ENCODE data around the gene LIN28B. TPM values are rescaled to one million over a fixed set of nuclear protein-coding genes. Genes with fewer than 3 reads are reported as not detected.
"Not testable (repeated sequence)": the region's sequence is repeated elsewhere in the genome, so short reads cannot be mapped to it uniquely, and the experiment has no call there.

Gene LIN28B
- total and polyA plus RNA-seq, 5 experiments from 2014 or later = 0.02 TPM; not detected in 4

GRCh38 chr6:104995989-104996617, 39.2 kb downstream of the LIN28B start:
- POLR2A ChIA-PET = no interaction called here
- H3K4me3 Mint-ChIP-seq = no peak overlapping the region
- ATAC-seq (no peak), DNase-seq (no peak)
- peaks cover 0 to 3% (median 0%) of the 10 kb centered on the region in 9 donors for H3K9me3 Mint-ChIP-seq
- H3K4me1 Mint-ChIP-seq = no peaks in the 10 kb centered on the region
- no peak overlapping the region for H3K27ac Mint-ChIP-seq
- no peaks in the 10 kb centered on the region for H3K36me3 Mint-ChIP-seq
- peaks cover 0 to 1% (median 0%) of the 10 kb centered on the region in 5 donors for H3K27me3 Mint-ChIP-seq

GRCh38 chr6:105001063-105001462, 44.2 kb downstream of the LIN28B start:
- POLR2A ChIA-PET = no interaction called here
- H3K4me3 Mint-ChIP-seq = no peak overlapping the region
- peaks cover 0 to 3% (median 0%) of the 10 kb centered on the region in 9 donors for H3K9me3 Mint-ChIP-seq
- ATAC-seq (no peak), DNase-seq (no peak)
- no peaks in the 10 kb centered on the region for H3K36me3 Mint-ChIP-seq
- no peaks in the 10 kb centered on the region for H3K4me1 Mint-ChIP-seq
- no peak overlapping the region for H3K27ac Mint-ChIP-seq
- H3K27me3 Mint-ChIP-seq = peaks cover 1 to 17% (median 4%) of the 10 kb centered on the region in 5 donors

GRCh38 chr6:105001906-105002305, 45.0 kb downstream of the LIN28B start:
- H3K4me3 Mint-ChIP-seq = no peak overlapping the region
- H3K27ac Mint-ChIP-seq = no peak overlapping the region
- no peaks in the 10 kb centered on the region for H3K4me1 Mint-ChIP-seq
- H3K36me3 Mint-ChIP-seq = no peaks in the 10 kb centered on the region
- no peak for DNase-seq
- H3K27me3 Mint-ChIP-seq = peaks cover 1 to 17% (median 5%) of the 10 kb centered on the region in 5 donors
- H3K9me3 Mint-ChIP-seq = peaks cover 0 to 3% (median 0%) of the 10 kb centered on the region in 9 donors
- ATAC-seq = no peak
- POLR2A ChIA-PET = no interaction called here

- ATAC-seq (no peak), DNase-seq (no peak)
- H3K9me3 Mint-ChIP-seq = peaks cover 0 to 3% (median 0%) of the 10 kb centered on the region in 9 donors
- no peaks in the 10 kb centered on the region for H3K4me1 Mint-ChIP-seq
- H3K27ac Mint-ChIP-seq = no peak overlapping the region
- peaks cover 1 to 17% (median 5%) of the 10 kb centered on the region in 5 donors for H3K27me3 Mint-ChIP-seq
- H3K4me3 Mint-ChIP-seq = no peak overlapping the region
- POLR2A ChIA-PET = no interaction called here
- H3K36me3 Mint-ChIP-seq = no peaks in the 10 kb centered on the region
These were observed 48.5 kb downstream of the LIN28B start for GRCh38 chr6:105005451-105005850.

- H3K4me3 Mint-ChIP-seq, H3K36me3 Mint-ChIP-seq, POLR2A ChIA-PET: not testable (repeated sequence)
These were observed 56.6 kb downstream of the LIN28B start for GRCh38 chr6:105013459-105013858.

GRCh38 chr6:105014448-105014847, 57.5 kb downstream of the LIN28B start:
- no peaks in the 10 kb centered on the region for H3K4me1 Mint-ChIP-seq
- ATAC-seq (no peak), DNase-seq (no peak)
- no peak overlapping the region for H3K27ac Mint-ChIP-seq
- H3K27me3 Mint-ChIP-seq = peaks cover 0 to 12% (median 5%) of the 10 kb centered on the region in 5 donors
- no peaks in the 10 kb centered on the region for H3K36me3 Mint-ChIP-seq
- POLR2A ChIA-PET = no interaction called here
- H3K4me3 Mint-ChIP-seq = no peak overlapping the region
- H3K9me3 Mint-ChIP-seq = no peaks in the 10 kb centered on the region

More at GRCh38 chr6:105013459-105013858, 56.6 kb downstream of the LIN28B start:
- not testable (repeated sequence) for H3K9me3 Mint-ChIP-seq, ATAC-seq, DNase-seq, H3K27ac Mint-ChIP-seq, H3K4me1 Mint-ChIP-seq
- H3K27me3 Mint-ChIP-seq = peaks cover 0 to 11% (median 3%) of the 10 kb centered on the region in 5 donors

GRCh38 chr6:105014954-105015353, 58.0 kb downstream of the LIN28B start:
- Mint-ChIP-seq H3K27me3 (peaks cover 0 to 9% (median 4%) of the 10 kb centered on the region in 5 donors), H3K36me3 (no peaks in the 10 kb centered on the region), H3K4me3 (no peak overlapping the region), H3K27ac (no peak overlapping the region), H3K4me1 (no peaks in the 10 kb centered on the region), H3K9me3 (no peaks in the 10 kb centered on the region)
- POLR2A ChIA-PET = no interaction called here
- no peak for DNase-seq
- no peak for ATAC-seq

GRCh38 chr6:105015482-105015881, 58.6 kb downstream of the LIN28B start:
- POLR2A ChIA-PET = no interaction called here
- ATAC-seq (no peak), DNase-seq (no peak)
- Mint-ChIP-seq H3K4me3 (no peak overlapping the region), H3K9me3 (no peaks in the 10 kb centered on the region), H3K4me1 (no peaks in the 10 kb centered on the region), H3K27ac (no peak overlapping the region), H3K27me3 (peaks cover 0 to 8% (median 4%) of the 10 kb centered on the region in 5 donors), H3K36me3 (no peaks in the 10 kb centered on the region)

- no peak overlapping the region for H3K4me3 Mint-ChIP-seq
- no peaks in the 10 kb centered on the region for H3K36me3 Mint-ChIP-seq
- POLR2A ChIA-PET = no interaction called here
- no peaks in the 10 kb centered on the region for H3K9me3 Mint-ChIP-seq
- ATAC-seq (no peak), DNase-seq (no peak)
- H3K27ac Mint-ChIP-seq = no peak overlapping the region
- no peaks in the 10 kb centered on the region for H3K4me1 Mint-ChIP-seq
- peaks cover 13 to 25% (median 19%) of the 10 kb centered on the region in 5 donors for H3K27me3 Mint-ChIP-seq
These were observed 62.4 kb downstream of the LIN28B start for GRCh38 chr6:105019285-105019684.

GRCh38 chr6:105021399-105021798, 64.5 kb downstream of the LIN28B start:
- no peak for DNase-seq
- Mint-ChIP-seq H3K4me1 (no peaks in the 10 kb centered on the region), H3K36me3 (no peaks in the 10 kb centered on the region), H3K27me3 (peaks cover 14 to 26% (median 19%) of the 10 kb centered on the region in 5 donors), H3K9me3 (no peaks in the 10 kb centered on the region), H3K27ac (no peak overlapping the region), H3K4me3 (no peak overlapping the region)
- ATAC-seq = no peak
- POLR2A ChIA-PET = no interaction called here

- Mint-ChIP-seq H3K36me3 (no peaks in the 10 kb centered on the region), H3K27ac (no peak overlapping the region), H3K9me3 (no peaks in the 10 kb centered on the region), H3K4me3 (no peak overlapping the region), H3K27me3 (peaks cover 14 to 26% (median 19%) of the 10 kb centered on the region in 5 donors), H3K4me1 (no peaks in the 10 kb centered on the region)
- DNase-seq = no peak
- no peak for ATAC-seq
- POLR2A ChIA-PET = no interaction called here
These were observed 65.5 kb downstream of the LIN28B start for GRCh38 chr6:105022416-105022815.

- DNase-seq (no peak), ATAC-seq (no peak)
- no peak overlapping the region for H3K4me3 Mint-ChIP-seq
- no peaks in the 10 kb centered on the region for H3K9me3 Mint-ChIP-seq
- POLR2A ChIA-PET = no interaction called here
- H3K36me3 Mint-ChIP-seq = no peaks in the 10 kb centered on the region
- no peaks in the 10 kb centered on the region for H3K4me1 Mint-ChIP-seq
- H3K27me3 Mint-ChIP-seq = peaks cover 9 to 22% (median 16%) of the 10 kb centered on the region in 5 donors
- H3K27ac Mint-ChIP-seq = no peak overlapping the region
These were observed 67.9 kb downstream of the LIN28B start for GRCh38 chr6:105024803-105025202.

- Mint-ChIP-seq H3K27ac (no peak overlapping the region), H3K4me1 (no peaks in the 10 kb centered on the region), H3K4me3 (no peak overlapping the region), H3K27me3 (peaks cover 0 to 7% (median 3%) of the 10 kb centered on the region in 5 donors), H3K36me3 (no peaks in the 10 kb centered on the region), H3K9me3 (no peaks in the 10 kb centered on the region)
- DNase-seq = no peak
- ATAC-seq = no peak
- POLR2A ChIA-PET = no interaction called here
These were observed 72.0 kb downstream of the LIN28B start for GRCh38 chr6:105028898-105029297.

GRCh38 chr6:105029581-105029980, 72.7 kb downstream of the LIN28B start:
- Mint-ChIP-seq H3K36me3 (no peaks in the 10 kb centered on the region), H3K4me1 (no peaks in the 10 kb centered on the region), H3K27ac (no peak overlapping the region), H3K4me3 (no peak overlapping the region), H3K27me3 (peaks cover 0 to 7% (median 3%) of the 10 kb centered on the region in 5 donors), H3K9me3 (no peaks in the 10 kb centered on the region)
- ATAC-seq (no peak), DNase-seq (no peak)
- POLR2A ChIA-PET = no interaction called here

Measured in naive thymus-derived CD8-positive, alpha-beta T cell (primary cell).